Fibroblast of mammary gland (primary cell): ENCODE measurements around the gene SLC17A1.

Source experiments
- DNase-seq: peaks from one replicate; pipeline ENCODE4 v3.0.0-alpha.2; 2010; ENCODE audit warnings: low read depth
- H3K4me3 ChIP-seq: 2 replicates; pipeline ENCODE4 v1.5.1; 2011; ENCODE audit warnings: low read depth, mild to moderate bottlenecking, low read length, moderate library complexity; ENCODE audit not compliant: control insufficient read depth
- CTCF ChIP-seq: conservative IDR thresholded peaks from 2 replicates; pipeline ENCODE4 v1.5.1; 2011; ENCODE audit warnings: low read depth, low read length, inconsistent platforms; ENCODE audit not compliant: control insufficient read depth, insufficient read depth

The SLC17A1 gene

DNA sequence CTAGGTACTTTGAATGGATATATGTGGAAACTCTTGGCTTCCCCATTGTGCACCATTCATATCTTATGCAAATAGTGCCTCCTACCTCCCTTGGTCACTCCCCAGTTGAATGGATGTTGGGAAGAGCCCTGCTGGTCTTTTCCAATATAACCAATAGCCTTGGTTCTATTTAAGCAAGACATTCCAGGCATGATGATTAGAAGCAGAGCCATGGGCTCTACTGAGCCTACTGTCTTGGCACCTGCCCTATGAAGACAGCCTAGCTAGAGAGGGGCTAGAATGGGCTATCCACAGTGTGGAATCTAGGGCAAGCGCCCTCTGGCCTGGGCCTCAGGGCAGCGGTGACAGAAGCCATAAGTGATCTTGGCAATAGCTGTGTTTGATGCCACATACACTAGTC is 15.6 kb downstream of the SLC17A1 start:
- TF ChIP-seq CTCF, result no peak
- no peak for DNase-seq

DNA sequence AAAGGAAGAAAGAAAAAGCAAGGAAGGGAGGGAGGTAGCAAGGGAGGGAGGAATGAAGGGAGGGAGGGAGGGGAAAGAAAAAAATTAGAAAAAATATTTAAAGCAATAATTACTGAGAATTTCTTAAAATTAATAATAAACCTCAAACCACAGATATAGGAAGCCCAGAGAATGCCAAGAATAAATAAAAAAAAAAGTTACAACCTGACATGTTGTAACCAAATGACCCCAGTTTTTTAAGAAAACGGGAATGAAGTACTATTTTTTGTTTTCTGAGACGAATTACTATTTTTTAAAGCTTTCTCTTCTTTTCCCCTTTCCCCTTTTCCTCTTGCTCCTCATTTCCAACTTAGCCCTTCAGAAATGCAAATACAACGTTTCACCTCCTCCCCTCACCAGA is 16.7 kb downstream of the SLC17A1 start:
- DNase-seq, result no peak
- H3K4me3 ChIP-seq, result no peak overlapping the region
- no peak for TF ChIP-seq CTCF

More for the DNA sequence above, 15.6 kb downstream of the SLC17A1 start:
- no peak overlapping the region for H3K4me3 ChIP-seq

- H3K4me3 ChIP-seq, result no peak overlapping the region
- no peak for TF ChIP-seq CTCF
- no peak for DNase-seq
Measured at GRCh38 chr6:25804804-25805203, 27.0 kb downstream of the SLC17A1 start.

DNA sequence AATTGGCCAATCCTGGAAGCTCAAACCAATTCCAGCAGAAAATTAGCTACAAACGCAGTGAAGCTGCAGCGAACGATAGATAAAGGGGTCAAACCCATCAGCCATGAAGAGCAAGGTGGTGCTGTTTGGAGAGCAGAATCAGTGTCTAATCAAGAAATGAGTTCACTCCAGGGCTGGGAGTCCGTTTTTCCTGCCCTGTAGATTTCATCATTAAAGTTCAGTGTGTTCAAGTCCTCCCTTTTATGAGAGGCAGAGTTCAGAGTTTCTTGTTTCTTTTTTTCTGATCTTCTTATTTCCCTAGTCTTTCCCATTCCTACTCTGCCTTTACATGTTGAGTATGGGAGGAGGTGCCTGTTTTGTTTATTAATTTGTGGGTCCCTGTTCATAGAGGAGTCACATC is 30.4 kb downstream of the SLC17A1 start:
- TF ChIP-seq CTCF, result no peak
- DNase-seq, result no peak
- no peak overlapping the region for H3K4me3 ChIP-seq

GRCh38 chr6:25794784-25795183 is 37.1 kb downstream of the SLC17A1 start:
- DNase-seq, result no peak
- H3K4me3 ChIP-seq, result no peak overlapping the region
- TF ChIP-seq CTCF, result no peak

DNA sequence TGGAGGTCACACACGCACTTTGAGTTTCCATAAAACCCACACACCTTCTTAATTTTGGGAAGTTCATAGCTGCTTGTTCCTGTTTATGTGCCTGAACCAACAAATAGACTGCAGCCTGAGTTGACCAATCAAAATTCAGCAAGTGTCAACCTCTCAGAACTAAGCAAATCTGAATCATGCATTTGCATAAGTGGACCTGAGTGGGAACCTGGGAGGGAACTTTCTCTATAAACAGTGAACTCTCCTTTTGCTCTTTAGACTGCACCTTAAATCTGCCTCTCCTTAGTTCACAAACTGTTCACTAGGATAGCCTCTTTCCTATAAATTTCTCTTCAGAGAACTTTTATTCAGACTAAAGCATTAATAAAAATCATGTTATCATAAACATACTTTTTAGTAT is 37.9 kb downstream of the SLC17A1 start:
- H3K4me3 ChIP-seq, result no peak overlapping the region
- DNase-seq, result no peak
- TF ChIP-seq CTCF, result no peak

DNA sequence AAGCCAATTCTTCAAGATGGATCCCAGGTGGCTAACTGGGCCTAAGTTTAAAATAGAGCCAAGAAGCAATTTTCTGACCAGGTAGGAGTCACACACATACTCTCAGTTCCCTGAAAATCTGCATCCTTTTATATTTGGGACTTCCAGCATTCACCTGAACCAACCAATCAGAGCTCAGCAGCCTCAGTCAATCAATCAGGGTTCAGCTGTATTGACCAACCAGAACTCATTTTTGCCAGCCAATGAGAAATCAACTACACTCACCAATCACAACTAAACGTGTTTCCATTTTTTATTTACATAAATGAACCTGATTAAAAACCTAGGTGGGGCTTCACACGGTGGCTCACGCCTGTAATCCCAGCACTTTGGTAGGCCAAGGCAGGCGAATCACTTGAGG is 39.8 kb downstream of the SLC17A1 start:
- no peak for DNase-seq
- no peak overlapping the region for H3K4me3 ChIP-seq
- TF ChIP-seq CTCF, result no peak
